ENCODE results near the gene SLC4A2. TPM values are rescaled to one million over a fixed set of nuclear protein-coding genes. Genes with fewer than 3 reads are reported as not detected.

SLC4A2 gene
- total and polyA plus RNA-seq, 2 of the 8 experiments (the other 6 are each of a cell fraction or from before 2014, with no cell fraction given) = 72.6 to 147 TPM

- TF ChIP-seq, protein P1, sequence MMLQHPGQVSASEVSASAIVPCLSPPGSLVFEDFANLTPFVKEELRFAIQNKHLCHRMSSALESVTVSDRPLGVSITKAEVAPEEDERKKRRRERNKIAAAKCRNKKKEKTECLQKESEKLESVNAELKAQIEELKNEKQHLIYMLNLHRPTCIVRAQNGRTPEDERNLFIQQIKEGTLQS (IDR thresholded peaks at IDR 0.05; ENCODE audit: insufficient read depth, low read depth, low read length) = no peak
- TF ChIP-seq JUND (IDR thresholded peaks at IDR 0.05; ENCODE audit: low read length) (no peak), HDAC2 (IDR thresholded peaks at IDR 0.05; ENCODE audit: borderline replicate concordance in 1 of 2, low read depth in 2 of 2, low read length in 2 of 2) (no peak), BCL11A (IDR thresholded peaks at IDR 0.05; ENCODE audit: low read depth in 2 of 2, low read length in 2 of 2) (no peak), SIN3A (conservative IDR thresholded peaks at IDR 0.05 in 1 of 2, IDR thresholded peaks at IDR 0.05 in 1 of 2; ENCODE audit: low read depth in 1 of 2, low read length in 2 of 2) (no peak), MAFK (IDR thresholded peaks at IDR 0.05; ENCODE audit: low read depth, low read length) (no peak)
Measured at GRCh38 chr7:151079199-151079910, 20.0 kb downstream of the SLC4A2 start (continued).

Data from H1 (cell line).